ENCODE results near the gene MAPK8IP3.

MAPK8IP3 gene

GRCh38 chr16:1740234-1740633 lies 34.2 kb downstream of the MAPK8IP3 start:
- DNase-seq (ENCODE audit: low read depth): no peak

GRCh38 chr16:1740781-1741490 lies 34.9 kb downstream of the MAPK8IP3 start:
- no peak for DNase-seq (ENCODE audit: low read depth)

- DNase-seq (ENCODE audit: low read depth): no peak
Measured at GRCh38 chr16:1741553-1742165, 35.7 kb downstream of the MAPK8IP3 start.

GRCh38 chr16:1743376-1744337 lies 37.7 kb downstream of the MAPK8IP3 start:
- no peak for DNase-seq (ENCODE audit: low read depth)

- no peak for DNase-seq (ENCODE audit: low read depth)
Measured at GRCh38 chr16:1744338-1744840, 38.4 kb downstream of the MAPK8IP3 start.

- no peak for DNase-seq (ENCODE audit: low read depth)
Measured at GRCh38 chr16:1745181-1745899, 39.3 kb downstream of the MAPK8IP3 start.

- no peak for DNase-seq (ENCODE audit: low read depth)
Measured at GRCh38 chr16:1745900-1746692, 40.1 kb downstream of the MAPK8IP3 start.

GRCh38 chr16:1746693-1747195 lies 40.7 kb downstream of the MAPK8IP3 start:
- no peak for DNase-seq (ENCODE audit: low read depth)

GRCh38 chr16:1747934-1748333 lies 41.9 kb downstream of the MAPK8IP3 start:
- DNase-seq (ENCODE audit: low read depth): no peak

GRCh38 chr16:1749152-1750117 lies 43.4 kb downstream of the MAPK8IP3 start:
- no peak for DNase-seq (ENCODE audit: low read depth)

GRCh38 chr16:1751946-1752345 lies 46.0 kb downstream of the MAPK8IP3 start:
- DNase-seq (ENCODE audit: low read depth): no peak

- DNase-seq (ENCODE audit: low read depth): no peak
Measured at GRCh38 chr16:1752853-1753252, 46.9 kb downstream of the MAPK8IP3 start.

GRCh38 chr16:1754204-1754603 lies 48.2 kb downstream of the MAPK8IP3 start:
- no peak for DNase-seq (ENCODE audit: low read depth)

GRCh38 chr16:1757714-1758461 lies 51.9 kb downstream of the MAPK8IP3 start:
- DNase-seq (ENCODE audit: low read depth): no peak

- no peak for DNase-seq (ENCODE audit: low read depth)
Measured at GRCh38 chr16:1758923-1759322, 52.9 kb downstream of the MAPK8IP3 start.

GRCh38 chr16:1759511-1759910 lies 53.5 kb downstream of the MAPK8IP3 start:
- no peak for DNase-seq (ENCODE audit: low read depth)

- DNase-seq (ENCODE audit: low read depth): no peak
Measured at GRCh38 chr16:1760911-1761310, 54.9 kb downstream of the MAPK8IP3 start.

GRCh38 chr16:1761751-1762150 lies 55.8 kb downstream of the MAPK8IP3 start:
- no peak for DNase-seq (ENCODE audit: low read depth)
